ENCODE results near the gene RAB17.

DNA sequence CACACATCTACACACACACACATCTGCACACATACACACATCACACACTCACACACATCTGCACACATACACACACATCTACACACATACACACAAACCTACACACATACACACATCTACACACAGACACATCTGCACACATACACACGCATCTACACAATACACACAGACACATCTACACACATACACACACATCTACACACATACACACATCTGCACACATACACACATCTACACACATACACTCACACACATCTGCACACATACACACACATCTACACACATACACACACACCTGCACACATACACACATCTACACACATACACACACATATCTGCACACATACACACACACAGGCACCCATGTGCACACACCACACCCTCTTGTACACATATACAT is 24.6 kb downstream of the RAB17 start:
- TF ChIP-seq POLR2A (IDR thresholded peaks at IDR 0.05) (no peak), CTCF (IDR thresholded peaks at IDR 0.05) (no peak)

Measured in adrenal gland (tissue), 5 donors.